Peyer's patch (tissue), 4 donors: ENCODE measurements around the gene COL20A1.

Experiments used
- CTCF ChIP-seq, 6 experiments: fragments of 450-650 bp in 4 of 6; fragments of 200-600 bp in 2 of 6; sonication (generic) in 1 of 6; IDR thresholded peaks; one replicate each; pipeline ENCODE4 v1.5.1; 2017 to 2019; ENCODE audit warnings: antibody characterized with exemption in 6 of 6, mild to moderate bottlenecking in 3 of 6, moderate library complexity in 1 of 6
- POLR2A ChIP-seq, 2 donors: fragments of 450-650 bp; IDR thresholded peaks; one replicate each; pipeline ENCODE4 v1.5.1; 2017; ENCODE audit warnings: antibody characterized with exemption in 2 of 2, mild to moderate bottlenecking in 2 of 2, moderate library complexity in 2 of 2

- TF ChIP-seq CTCF (IDR thresholded peaks at IDR 0.05), result no peak
- no peak for TF ChIP-seq POLR2A (IDR thresholded peaks at IDR 0.05)
These were observed 41.4 kb downstream of the COL20A1 start for GRCh38 chr20:63334356-63334755.
